ENCODE measurements around the gene PUS3.
A peak's percentile ranks its signal among the peaks of the same experiment; 100 is the strongest.

The PUS3 gene

GRCh38 chr11:125890447-125891100 is 12.4 kb downstream of the PUS3 start:
- H3K27ac ChIP-seq: no peak overlapping the region
- no peaks in the 10 kb centered on the region for H3K27me3 ChIP-seq
- H3K9ac ChIP-seq: peak overlapping the region in 1 of 11 experiments; percentile 9; a peak in 1 of 22 replicates
- peaks cover 15 to 34% (median 31%) of the 10 kb centered on the region in 10 experiments for H3K4me1 ChIP-seq
- H3K36me3 ChIP-seq: peaks cover 32 to 58% (median 46%) of the 10 kb centered on the region in 11 experiments
- peaks cover 0 to 13% (median 4%) of the 10 kb centered on the region in 11 experiments; a peak in 9 of 22 replicates for H3K9me3 ChIP-seq (replicated peaks in 1 of 11)
- no peak for TF ChIP-seq Cebpa-rat (IDR thresholded peaks at IDR 0.05)
- H4K20me1 ChIP-seq: peaks cover 0 to 44% (median 19%) of the 10 kb centered on the region in 11 experiments; a peak in 12 of 22 replicates
- H3K4me3 ChIP-seq: no peak overlapping the region
- peak overlapping the region in 8 of 11 experiments; percentile 10 to 85 (median 27); a peak in 5 of 22 replicates for H3K4me2 ChIP-seq

GRCh38 chr11:125887373-125888324 is 15.4 kb downstream of the PUS3 start, which contains the start of gene HYLS1:
HYLS1 (plus strand) TSS chr11:125887668; CDS start chr11:125899369, 11,701 bp downstream.
- Histone ChIP-seq H3K4me1 (peaks cover 15 to 34% (median 31%) of the 10 kb centered on the region in 10 experiments), H4K20me1 (peaks cover 0 to 24% (median 8%) of the 10 kb centered on the region in 11 experiments; a peak in 7 of 22 replicates), H3K27ac (peak within 1 kb of the TSS; percentile 74 to 99 (median 94)), H3K4me3 (peak within 1 kb of the TSS; percentile 74 to 93 (median 81)), H3K36me3 (peaks cover 5 to 28% (median 18%) of the 10 kb centered on the region in 11 experiments; a peak in 21 of 22 replicates), H3K4me2 (peak within 1 kb of the TSS; percentile 63 to 96 (median 85)), H3K9ac (peak within 1 kb of the TSS; percentile 87 to 98 (median 92)), H3K9me3 (replicated peaks in 1 of 11) (peaks cover 0 to 21% (median 5%) of the 10 kb centered on the region in 11 experiments; a peak in 9 of 22 replicates), H3K27me3 (no peaks in the 10 kb centered on the region)
- TF ChIP-seq Cebpa-rat (IDR thresholded peaks at IDR 0.05): no peak

GRCh38 chr11:125886997-125887372 is 16.0 kb downstream of the PUS3 start:
- peak overlapping the region in 10 of 11 experiments; percentile 59 to 98 (median 93); a peak in 21 of 22 replicates for H3K9ac ChIP-seq
- H3K4me3 ChIP-seq: peak overlapping the region; percentile 74 to 93 (median 81)

GRCh38 chr11:125883375-125883774 is 19.6 kb downstream of the PUS3 start:
- TF ChIP-seq Cebpa-rat (IDR thresholded peaks at IDR 0.05): no peak
- Histone ChIP-seq H3K4me1 (peaks cover 10 to 15% (median 12%) of the 10 kb centered on the region in 10 experiments), H3K9ac (no peak overlapping the region), H3K36me3 (no peaks in the 10 kb centered on the region), H3K27me3 (no peaks in the 10 kb centered on the region), H3K4me3 (no peak overlapping the region), H3K9me3 (replicated peaks in 1 of 11) (peaks cover 0 to 21% (median 5%) of the 10 kb centered on the region in 11 experiments; a peak in 9 of 22 replicates), H3K27ac (no peak overlapping the region), H4K20me1 (no peaks in the 10 kb centered on the region), H3K4me2 (no peak overlapping the region)

More at GRCh38 chr11:125886997-125887372, 16.0 kb downstream of the PUS3 start:
- Histone ChIP-seq H3K4me2 (peak overlapping the region; percentile 60 to 96 (median 81)), H3K4me1 (peaks cover 15 to 34% (median 31%) of the 10 kb centered on the region in 10 experiments), H3K27ac (peak overlapping the region in 10 of 11 experiments; percentile 38 to 99 (median 94); a peak in 20 of 22 replicates), H3K27me3 (no peaks in the 10 kb centered on the region), H3K9me3 (replicated peaks in 1 of 11) (peaks cover 0 to 21% (median 5%) of the 10 kb centered on the region in 11 experiments; a peak in 9 of 22 replicates), H4K20me1 (peaks cover 0 to 21% (median 8%) of the 10 kb centered on the region in 11 experiments; a peak in 7 of 22 replicates), H3K36me3 (peaks cover 0 to 22% (median 14%) of the 10 kb centered on the region in 11 experiments; a peak in 16 of 22 replicates)
- TF ChIP-seq Cebpa-rat (IDR thresholded peaks at IDR 0.05): no peak

GRCh38 chr11:125881291-125881690 is 21.7 kb downstream of the PUS3 start:
- Histone ChIP-seq H4K20me1 (no peaks in the 10 kb centered on the region), H3K9ac (no peak overlapping the region), H3K9me3 (replicated peaks in 1 of 11) (peaks cover 0 to 15% (median 3%) of the 10 kb centered on the region in 11 experiments; a peak in 9 of 22 replicates), H3K4me3 (no peak overlapping the region), H3K27me3 (no peaks in the 10 kb centered on the region), H3K4me2 (no peak overlapping the region), H3K27ac (no peak overlapping the region), H3K4me1 (peaks cover 0 to 3% (median under 1%) of the 10 kb centered on the region in 10 experiments; a peak in 6 of 20 replicates), H3K36me3 (no peaks in the 10 kb centered on the region)
- no peak for TF ChIP-seq Cebpa-rat (IDR thresholded peaks at IDR 0.05)

GRCh38 chr11:125874556-125875124 is 28.4 kb downstream of the PUS3 start:
- no peak for TF ChIP-seq Cebpa-rat (IDR thresholded peaks at IDR 0.05)
- no peaks in the 10 kb centered on the region for H3K27me3 ChIP-seq
- no peaks in the 10 kb centered on the region for H3K36me3 ChIP-seq
- H3K9ac ChIP-seq: no peak overlapping the region
- H3K4me1 ChIP-seq: peaks cover 0 to 8% (median 0%) of the 10 kb centered on the region in 10 experiments; a peak in 1 of 20 replicates
- peaks cover 9 to 11% (median 9%) of the 10 kb centered on the region in 11 experiments for H3K9me3 ChIP-seq (replicated peaks in 1 of 11)
- H3K27ac ChIP-seq: no peak overlapping the region
- H3K4me3 ChIP-seq: no peak overlapping the region
- no peaks in the 10 kb centered on the region for H4K20me1 ChIP-seq
- no peak overlapping the region for H3K4me2 ChIP-seq

- H3K36me3 ChIP-seq: no peaks in the 10 kb centered on the region
- TF ChIP-seq Cebpa-rat (IDR thresholded peaks at IDR 0.05): no peak
- no peaks in the 10 kb centered on the region for H4K20me1 ChIP-seq
- H3K4me3 ChIP-seq: no peak overlapping the region
- H3K4me1 ChIP-seq: peaks cover 0 to 8% (median 0%) of the 10 kb centered on the region in 10 experiments; a peak in 1 of 20 replicates
- no peak overlapping the region for H3K4me2 ChIP-seq
- H3K9me3 ChIP-seq (replicated peaks in 1 of 11): peaks cover 9 to 11% (median 9%) of the 10 kb centered on the region in 11 experiments
- no peak overlapping the region for H3K9ac ChIP-seq
- no peaks in the 10 kb centered on the region for H3K27me3 ChIP-seq
- no peak overlapping the region for H3K27ac ChIP-seq
Measured at GRCh38 chr11:125873881-125874555, 29.0 kb downstream of the PUS3 start.

- Histone ChIP-seq H3K4me2 (0 out of 22 replicates have a peak overlapping the region, but pooled peaks of 1 of the 11 experiments have one; percentile 20), H3K9me3 (replicated peaks in 1 of 11) (peaks cover 9 to 11% (median 9%) of the 10 kb centered on the region in 11 experiments), H3K36me3 (no peaks in the 10 kb centered on the region), H3K4me3 (no peak overlapping the region), H4K20me1 (no peaks in the 10 kb centered on the region), H3K9ac (no peak overlapping the region), H3K27ac (no peak overlapping the region), H3K4me1 (peaks cover 0 to 8% (median 0%) of the 10 kb centered on the region in 10 experiments; a peak in 1 of 20 replicates), H3K27me3 (no peaks in the 10 kb centered on the region)
- TF ChIP-seq Cebpa-rat (IDR thresholded peaks at IDR 0.05): no peak
Measured at GRCh38 chr11:125872138-125872491, 30.9 kb downstream of the PUS3 start.
